Endothelial cell of umbilical vein (primary cell): ENCODE measurements around the gene PXMP4. TPM values are rescaled to one million over a fixed set of nuclear protein-coding genes. Genes with fewer than 3 reads are reported as not detected.

Source experiments
- Bru-seq: library from RNA; stranded (reverse); fragments of 400-500 nt; gene quantifications from one replicate; lab custom pipeline; 2021; lab: Mats Ljungman, UMichigan
- BruChase-seq, 2 experiments: library from RNA; stranded (reverse); fragments of 400-500 nt; gene quantifications; one replicate each; lab custom pipeline; 2021; lab: Mats Ljungman, UMichigan
- BruUV-seq: library from RNA; stranded (reverse); fragments of 400-500 nt; replicated peaks from 2 replicates; lab custom pipeline; 2021; lab: Mats Ljungman, UMichigan
- CTCF ChIA-PET: fragments of 300-600, 350-600 bp; sonication (Branson Sonifier 250); formaldehyde crosslinking; loops from one replicate; lab custom pipeline; 2021; ENCODE audit warnings: antibody characterized with exemption, inconsistent platforms; lab: Charles Lee
- POLR2A ChIA-PET: fragments of 300-600, 350-600 bp; sonication (Branson Sonifier 250); formaldehyde crosslinking; loops from one replicate; lab custom pipeline; 2021; ENCODE audit warnings: antibody characterized with exemption, inconsistent platforms; lab: Charles Lee
- DNase-seq: peaks from one replicate; pipeline ENCODE4 v3.0.0-alpha.2; 2011; ENCODE audit warnings: low read depth, low spot score
- FAIRE-seq: peaks from 2 replicates; lab custom pipeline; 2011; peaks lifted over from hg19 to GRCh38; lab: Jason Lieb, UNC
- H2AFZ ChIP-seq: 2 replicates; pipeline ENCODE4 v1.6.0; 2012; ENCODE audit warnings: low read depth, low read length, control low read depth, inconsistent platforms
- H3K27ac ChIP-seq: 2 replicates; pipeline ENCODE4 v1.5.1; 2011; ENCODE audit warnings: low read depth, mild to moderate bottlenecking, control low read depth, low read length, moderate library complexity; ENCODE audit not compliant: insufficient read depth
- H3K27me3 ChIP-seq, 2 experiments: 2 replicates each; pipeline versions ENCODE4 v1.6.0 to v1.6.1; 2011; ENCODE audit warnings: low read length in 2 of 2, mixed read lengths in 1 of 2; ENCODE audit not compliant: control insufficient read depth in 2 of 2, insufficient read depth in 2 of 2
- H3K36me3 ChIP-seq, 2 experiments: 2 replicates in 1 of 2; 3 replicates in 1 of 2; pipeline ENCODE4 v1.5.1; 2011; ENCODE audit warnings: low read length in 2 of 2, mild to moderate bottlenecking in 1 of 2, moderate library complexity in 1 of 2; ENCODE audit not compliant: control insufficient read depth in 2 of 2, insufficient read depth in 2 of 2; ENCODE audit errors: extremely low read depth in 1 of 2
- H3K4me1 ChIP-seq: 3 replicates; pipeline ENCODE4 v1.5.1; 2011; ENCODE audit warnings: mild to moderate bottlenecking, low read length; ENCODE audit not compliant: control insufficient read depth, insufficient read depth; ENCODE audit errors: extremely low read depth
- H3K4me2 ChIP-seq: 2 replicates; pipeline ENCODE4 v1.6.1; 2011; ENCODE audit warnings: low read length, control low read depth, mixed read lengths; ENCODE audit not compliant: insufficient read depth
- H3K4me3 ChIP-seq, 3 experiments: fragments of 200-600 bp in 1 of 3; sonication (generic), shearing (Covaris generic) in 1 of 3; replicated peaks in 1 of 3; 2 replicates each; pipeline ENCODE4 v1.5.1; 2011 to 2016; ENCODE audit warnings: control low read depth in 3 of 3, low read length in 3 of 3, mild to moderate bottlenecking in 2 of 3, inconsistent platforms in 1 of 3, low read depth in 1 of 3, moderate library complexity in 1 of 3; ENCODE audit not compliant: insufficient read depth in 1 of 3
- H3K79me2 ChIP-seq: 2 replicates; pipeline ENCODE4 v1.6.0; 2012; ENCODE audit warnings: low read length, inconsistent platforms; ENCODE audit not compliant: control insufficient read depth, insufficient read depth
- H3K9ac ChIP-seq: replicated peaks from 2 replicates; pipeline ENCODE3; 2011; ENCODE audit warnings: low read length, control low read depth; ENCODE audit not compliant: insufficient read depth; ENCODE audit errors: extremely low read depth
- H3K9me1 ChIP-seq: replicated peaks from 3 replicates; pipeline ENCODE4 v1.6.0; 2011; ENCODE audit warnings: mild to moderate bottlenecking, low read length; ENCODE audit not compliant: control insufficient read depth, insufficient read depth; ENCODE audit errors: extremely low read depth
- H3K9me3 ChIP-seq: replicated peaks from 2 replicates; pipeline ENCODE4 v1.5.1; 2012; ENCODE audit warnings: low read length, inconsistent platforms; ENCODE audit not compliant: control insufficient read depth, insufficient read depth
- H4K20me1 ChIP-seq: replicated peaks from 2 replicates; pipeline ENCODE3; 2011; ENCODE audit warnings: mild to moderate bottlenecking, low read length; ENCODE audit not compliant: control insufficient read depth, insufficient read depth; ENCODE audit errors: extremely low read depth
- EZH2 ChIP-seq: IDR thresholded peaks from 2 replicates; pipeline ENCODE4 v1.6.1; 2012; ENCODE audit warnings: borderline replicate concordance, low read depth, mild to moderate bottlenecking, moderate library complexity, low read length, inconsistent platforms; ENCODE audit not compliant: severe bottlenecking
- MYC ChIP-seq: IDR thresholded peaks from one replicate; pipeline ENCODE4 v1.6.1; 2011; ENCODE audit warnings: mild to moderate bottlenecking, low read depth, low read length
- POLR2A ChIP-seq: IDR thresholded peaks from 2 replicates; pipeline ENCODE4 v1.6.1; 2012; ENCODE audit warnings: low read depth, mild to moderate bottlenecking, control low read depth, low read length
- POLR2AphosphoS5 ChIP-seq: IDR thresholded peaks from 2 replicates; pipeline ENCODE4 v1.6.1; 2012; ENCODE audit warnings: low read depth, mild to moderate bottlenecking, control low read depth, low read length, moderate library complexity; ENCODE audit not compliant: insufficient read depth
- dilution Hi-C: fragments of 300-500 bp; cut with MboI; formaldehyde crosslinking; loops from one replicate; pipeline ENCODE4 v1.15.0; 2019; ENCODE audit warnings: low sequenced_read_pairs; ENCODE audit not compliant: extremely low pct_ligation_motif_present
- intact Hi-C: fragments of 100-400 bp; cut with micrococcal nuclease; formaldehyde crosslinking; loops from one replicate; pipeline ENCODE4 v1.10.0; 2022
- long read RNA-seq: library from polyadenylated mRNA; stranded (forward); transcript quantifications from one replicate; pipeline ENCODE4 v2.0.0, GENCODE V29; 2021
- polyA minus RNA-seq, 3 experiments: library from RNA; depleted of rRNA, polyadenylated mRNA; stranded (reverse); fragments of >200 nt; gene quantifications; 1 replicate in 1 of 3; 2 replicates in 2 of 3; pipeline ENCODE4 v1.2.3, GENCODE V29; 2011
- polyA plus RNA-seq, 4 experiments: library from polyadenylated mRNA; depleted of rRNA in 3 of 4; stranded (reverse) in 3 of 4; unstranded in 1 of 4; fragments of >200 nt; gene quantifications; 2 replicates each; pipeline versions ENCODE4 v1.2.1 to v1.2.3, GENCODE V29; 2011 to 2012; ENCODE audit warnings: missing spikeins in 1 of 4
- total RNA-seq: library from RNA; stranded (reverse); gene quantifications from 2 replicates; pipeline ENCODE4 v1.2.3, GENCODE V29; 2021
- TF ChIP-seq, protein P1 (sequence below), 2 donors: IDR thresholded peaks; 1 replicate in 1 of 2; 2 replicates in 1 of 2; pipeline ENCODE4 v1.5.1; 2011; ENCODE audit warnings: low read length in 2 of 2, mild to moderate bottlenecking in 2 of 2, moderate library complexity in 2 of 2, control low read depth in 1 of 2, inconsistent platforms in 1 of 2, low read depth in 1 of 2; ENCODE audit not compliant: insufficient read depth in 1 of 2; ENCODE audit errors: extremely low read depth in 1 of 2
- TF ChIP-seq, protein P2 (sequence below): IDR thresholded peaks from 2 replicates; pipeline ENCODE4 v1.6.1; 2011; ENCODE audit not compliant: insufficient read depth, insufficient read length

PXMP4 gene
- total RNA-seq, result 6.9 and 8.1 TPM in 2 replicates
- polyA plus RNA-seq, result 8.0 and 8.5 TPM in 2 replicates
- 4.9 and 5.9 TPM in 2 replicates for polyA plus RNA-seq (2011; cell fraction: cytosol; rRNA removed)
- 2.2 and 2.4 TPM in 2 replicates for polyA plus RNA-seq (2011; cell fraction: nucleus; rRNA removed)
- polyA plus RNA-seq (2012), result 5.6 and 5.9 TPM in 2 replicates
- polyA minus RNA-seq, result 5.5 and 5.7 TPM in 2 replicates
- polyA minus RNA-seq (2011; cell fraction: cytosol; rRNA and poly(A)+ RNA removed), result 6.0 TPM
- 0.72 and 1.3 TPM in 2 replicates for polyA minus RNA-seq (2011; cell fraction: nucleus; rRNA and poly(A)+ RNA removed)
- percentile 37 among the genes with signal in this experiment for Bru-seq, nascent RNA
- BruChase-seq, experiment 1, labeled RNA remaining after a 6-hour chase, result percentile 40 among the genes with signal in this experiment
- percentile 40 among the genes with signal in this experiment for BruChase-seq, experiment 2, labeled RNA remaining after a 2-hour chase
- long read RNA-seq, full-length matches to known transcripts, result 22 of 24 reads
- long read RNA-seq, partial matches to known transcripts, result 0 of 24 reads
- long read RNA-seq, other reads (novel, unspliced or antisense), result 2 of 24 reads

DNA sequence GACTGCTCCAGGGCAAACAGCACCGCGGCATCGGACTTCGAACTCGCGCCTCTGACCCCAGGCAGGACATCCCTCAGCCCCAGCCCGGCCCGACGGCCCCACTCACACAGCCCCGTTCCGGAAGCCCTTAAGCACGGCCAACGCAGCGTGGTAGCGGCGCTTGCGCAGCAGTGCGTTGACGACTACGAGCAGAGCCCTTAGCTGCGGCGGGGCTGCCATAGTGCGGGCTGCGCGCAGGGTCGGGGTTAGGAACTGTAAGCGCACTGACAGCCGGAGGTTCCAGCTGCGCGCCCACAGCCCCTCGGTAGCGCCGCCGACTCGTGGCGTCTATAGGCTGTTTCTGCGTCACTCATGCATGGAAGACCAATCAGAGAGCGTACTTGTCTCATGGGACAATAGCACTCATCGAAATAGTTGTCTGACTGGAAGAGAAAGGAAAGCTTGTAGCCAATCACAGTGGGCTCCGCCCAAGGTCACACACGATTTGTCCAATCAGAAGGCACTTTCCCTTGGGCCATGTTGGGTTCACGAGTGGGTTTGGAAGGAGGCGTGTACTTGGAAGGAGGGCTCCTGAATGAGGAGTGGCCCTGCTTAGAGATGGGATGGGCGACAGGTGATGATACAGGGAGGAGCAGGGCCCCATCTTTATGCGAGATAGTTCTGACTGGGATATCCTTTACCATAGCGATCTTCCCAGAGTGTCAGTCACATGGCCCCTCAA is at the start of gene PXMP4:
PXMP4 (minus strand) TSS at position 322 of the 721 bp plus-strand sequence; CDS start at position 219, 103 bp downstream.
- peak; percentile 100 for FAIRE-seq
- dilution Hi-C loops, result no loop called here

More for the DNA sequence above, at the start of gene PXMP4:
- intact Hi-C loops, result no loop called here
- no peak for TF ChIP-seq EZH2
- TF ChIP-seq MYC, result no peak
- TF ChIP-seq POLR2AphosphoS5, result peak; percentile 56
- TF ChIP-seq, protein P1, sequence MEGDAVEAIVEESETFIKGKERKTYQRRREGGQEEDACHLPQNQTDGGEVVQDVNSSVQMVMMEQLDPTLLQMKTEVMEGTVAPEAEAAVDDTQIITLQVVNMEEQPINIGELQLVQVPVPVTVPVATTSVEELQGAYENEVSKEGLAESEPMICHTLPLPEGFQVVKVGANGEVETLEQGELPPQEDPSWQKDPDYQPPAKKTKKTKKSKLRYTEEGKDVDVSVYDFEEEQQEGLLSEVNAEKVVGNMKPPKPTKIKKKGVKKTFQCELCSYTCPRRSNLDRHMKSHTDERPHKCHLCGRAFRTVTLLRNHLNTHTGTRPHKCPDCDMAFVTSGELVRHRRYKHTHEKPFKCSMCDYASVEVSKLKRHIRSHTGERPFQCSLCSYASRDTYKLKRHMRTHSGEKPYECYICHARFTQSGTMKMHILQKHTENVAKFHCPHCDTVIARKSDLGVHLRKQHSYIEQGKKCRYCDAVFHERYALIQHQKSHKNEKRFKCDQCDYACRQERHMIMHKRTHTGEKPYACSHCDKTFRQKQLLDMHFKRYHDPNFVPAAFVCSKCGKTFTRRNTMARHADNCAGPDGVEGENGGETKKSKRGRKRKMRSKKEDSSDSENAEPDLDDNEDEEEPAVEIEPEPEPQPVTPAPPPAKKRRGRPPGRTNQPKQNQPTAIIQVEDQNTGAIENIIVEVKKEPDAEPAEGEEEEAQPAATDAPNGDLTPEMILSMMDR (IDR thresholded peaks at IDR 0.05; ENCODE audit: extremely low read depth in 1 of 2, insufficient read depth in 1 of 2, low read depth in 1 of 2, low read length in 2 of 2), result no peak
- peak; percentile 56 for TF ChIP-seq POLR2A
- TF ChIP-seq, protein P2, sequence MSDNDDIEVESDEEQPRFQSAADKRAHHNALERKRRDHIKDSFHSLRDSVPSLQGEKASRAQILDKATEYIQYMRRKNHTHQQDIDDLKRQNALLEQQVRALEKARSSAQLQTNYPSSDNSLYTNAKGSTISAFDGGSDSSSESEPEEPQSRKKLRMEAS, result no peak
- H3K27me3 ChIP-seq, result no peaks in the 10 kb centered on the region
- CTCF ChIA-PET, result interaction anchor here (0.7 to 2.7 kb wide), 6 partner anchors 12 to 273 kb away, joined by 3 to 10 read pairs (median 4); partner anchors contain the start of gene ZNF341
- no peaks in the 10 kb centered on the region for H3K9me1 ChIP-seq
- peak within 1 kb of the TSS in 2 of 3 experiments; percentile 34 to 68 for H3K4me3 ChIP-seq
- no peaks in the 10 kb centered on the region for H3K79me2 ChIP-seq
- DNase-seq, result peak; percentile 97
- H4K20me1 ChIP-seq, result no peaks in the 10 kb centered on the region
- no TSS peak for BruUV-seq
- peaks cover 2% of the 10 kb centered on the region for H3K4me1 ChIP-seq
- H3K27ac ChIP-seq, result no peak within 1 kb of the TSS
- peak within 1 kb of the TSS; percentile 94 for H2AFZ ChIP-seq
- H3K4me2 ChIP-seq, result peak within 1 kb of the TSS; percentile 29
- no peaks in the 10 kb centered on the region for H3K36me3 ChIP-seq
- H3K9me3 ChIP-seq, result no peaks in the 10 kb centered on the region
- POLR2A ChIA-PET, result no interaction called here
- H3K9ac ChIP-seq, result no peak within 1 kb of the TSS
